GM10266 (cell line): ENCODE data around the gene DAZ1.
"Not testable (repeated sequence)": the region's sequence is repeated elsewhere in the genome, so short reads cannot be mapped to it uniquely, and the experiment has no call there.

ENCODE experiments used
- DNase-seq: peaks from one replicate; pipeline ENCODE4 v3.0.0; 2012; ENCODE audit errors: extremely low spot score

Gene DAZ1

GRCh38 chrY:23198908-23199307 is at the start of gene DAZ1:
Gene DAZ1 (minus strand): TSS chrY:23199008. CDS start chrY:23198800, 208 bp downstream.
- not testable (repeated sequence) for DNase-seq

GRCh38 chrY:23219233-23219632 is 20.4 kb upstream of the DAZ1 start, which contains the start of gene DAZ2:
Gene DAZ2 (plus strand): TSS chrY:23219533. CDS start chrY:23219741, 208 bp downstream.
- not testable (repeated sequence) for DNase-seq

GRCh38 chrY:23210681-23211080 is 11.9 kb upstream of the DAZ1 start:
- not testable (repeated sequence) for DNase-seq

- DNase-seq, result not testable (repeated sequence)
Observed at GRCh38 chrY:23209802-23210495, 11.1 kb upstream of the DAZ1 start.

GRCh38 chrY:23207455-23207854 is 8.6 kb upstream of the DAZ1 start:
- not testable (repeated sequence) for DNase-seq
